Karpas-422 (cell line): Measurements from ENCODE around the gene SGIP1. TPM values are rescaled to one million over a fixed set of nuclear protein-coding genes. Genes with fewer than 3 reads are reported as not detected.

Experiments used
- DNase-seq: peaks from one replicate; pipeline ENCODE4 v3.0.0-alpha.2; 2015
- H2AFZ ChIP-seq: fragments of 200-600 bp; sonication (generic); 2 replicates; pipeline ENCODE4 v1.6.1; 2014; ENCODE audit warnings: antibody characterized with exemption, low read length, mixed read lengths
- H3K27ac ChIP-seq: fragments of 200-600 bp; sonication (generic); 2 replicates; pipeline ENCODE4 v1.5.1; 2014; ENCODE audit warnings: mild to moderate bottlenecking, low read length, moderate library complexity
- H3K27me3 ChIP-seq: fragments of 200-600 bp; sonication (generic); 2 replicates; pipeline ENCODE4 v1.6.1; 2014; ENCODE audit warnings: low read length, mixed read lengths
- H3K36me3 ChIP-seq: fragments of 200-600 bp; sonication (generic); 2 replicates; pipeline ENCODE4 v1.6.1; 2014; ENCODE audit warnings: low read length, mixed read lengths; ENCODE audit not compliant: insufficient read depth
- H3K4me1 ChIP-seq: fragments of 200-600 bp; sonication (generic); 2 replicates; pipeline ENCODE4 v1.6.1; 2014; ENCODE audit warnings: mild to moderate bottlenecking, low read length, mixed read lengths
- H3K4me2 ChIP-seq: fragments of 200-600 bp; sonication (generic); 2 replicates; pipeline ENCODE4 v1.6.1; 2014; ENCODE audit warnings: low read length, low read depth, mild to moderate bottlenecking; ENCODE audit not compliant: poor library complexity, severe bottlenecking
- H3K4me3 ChIP-seq: fragments of 200-600 bp; sonication (generic); 2 replicates; pipeline ENCODE4 v1.5.1; 2014; ENCODE audit warnings: mild to moderate bottlenecking, antibody characterized with exemption, low read length, mixed read lengths
- H3K79me2 ChIP-seq: fragments of 200-600 bp; sonication (generic); 2 replicates; pipeline ENCODE4 v1.6.1; 2014; ENCODE audit warnings: mild to moderate bottlenecking, low read length, mixed read lengths
- H3K9ac ChIP-seq: fragments of 200-600 bp; sonication (generic); 2 replicates; pipeline ENCODE4 v1.6.0; 2014; ENCODE audit warnings: low read length
- H3K9me2 ChIP-seq: fragments of 200-600 bp; sonication (generic), shearing (Covaris generic); replicated peaks from 2 replicates; pipeline ENCODE4 v1.6.0; 2014; ENCODE audit warnings: mild to moderate bottlenecking, low read length, moderate library complexity; ENCODE audit not compliant: insufficient read depth
- H3K9me3 ChIP-seq: fragments of 300-700, 200-600 bp; sonication (generic); 2 replicates; pipeline ENCODE4 v1.6.1; 2014; ENCODE audit warnings: low read length, mixed read lengths
- H4K20me1 ChIP-seq: fragments of 200-600 bp; sonication (generic); 2 replicates; pipeline ENCODE4 v1.6.1; 2014; ENCODE audit warnings: mild to moderate bottlenecking, antibody characterized with exemption, low read length, low read depth; ENCODE audit not compliant: insufficient read depth
- total RNA-seq: library from RNA; depleted of rRNA; stranded (reverse); fragments of >200 nt; shearing (Covaris generic); gene quantifications from 2 replicates; pipeline ENCODE4 v1.2.3, GENCODE V29; 2014; ENCODE audit warnings: low replicate concordance

The SGIP1 gene
- total RNA-seq, 1 experiment from 2014 or later, result not detected

GRCh38 chr1:66552287-66552686 lies 18.3 kb downstream of the SGIP1 start:
- H3K4me2 ChIP-seq, result no peak overlapping the region
- no peaks in the 10 kb centered on the region for H3K4me1 ChIP-seq
- H3K79me2 ChIP-seq, result no peaks in the 10 kb centered on the region
- H3K9me3 ChIP-seq, result no peaks in the 10 kb centered on the region
- H3K27me3 ChIP-seq, result no peaks in the 10 kb centered on the region
- no peaks in the 10 kb centered on the region for H4K20me1 ChIP-seq
- H3K9me2 ChIP-seq, result no peaks in the 10 kb centered on the region
- no peak overlapping the region for H2AFZ ChIP-seq
- no peak for DNase-seq
- no peak overlapping the region for H3K9ac ChIP-seq
- no peak overlapping the region for H3K27ac ChIP-seq
- H3K36me3 ChIP-seq, result no peaks in the 10 kb centered on the region
- no peak overlapping the region for H3K4me3 ChIP-seq

- no peaks in the 10 kb centered on the region for H4K20me1 ChIP-seq
- no peak overlapping the region for H3K4me3 ChIP-seq
- no peaks in the 10 kb centered on the region for H3K9me2 ChIP-seq
- no peaks in the 10 kb centered on the region for H3K4me1 ChIP-seq
- no peaks in the 10 kb centered on the region for H3K79me2 ChIP-seq
- H3K27ac ChIP-seq, result no peak overlapping the region
- no peak for DNase-seq
- H3K27me3 ChIP-seq, result no peaks in the 10 kb centered on the region
- no peak overlapping the region for H2AFZ ChIP-seq
- H3K36me3 ChIP-seq, result no peaks in the 10 kb centered on the region
- no peak overlapping the region for H3K9ac ChIP-seq
- H3K9me3 ChIP-seq, result no peaks in the 10 kb centered on the region
- no peak overlapping the region for H3K4me2 ChIP-seq
These were observed 18.9 kb downstream of the SGIP1 start for GRCh38 chr1:66552829-66553228.

GRCh38 chr1:66553846-66554245 lies 19.9 kb downstream of the SGIP1 start:
- no peak for DNase-seq
- Histone ChIP-seq H3K4me2 (no peak overlapping the region), H2AFZ (no peak overlapping the region), H3K9me3 (no peaks in the 10 kb centered on the region), H3K4me1 (no peaks in the 10 kb centered on the region), H3K9me2 (no peaks in the 10 kb centered on the region), H3K4me3 (no peak overlapping the region), H3K27me3 (no peaks in the 10 kb centered on the region), H3K79me2 (no peaks in the 10 kb centered on the region), H3K9ac (no peak overlapping the region), H3K27ac (no peak overlapping the region), H4K20me1 (no peaks in the 10 kb centered on the region), H3K36me3 (no peaks in the 10 kb centered on the region)

GRCh38 chr1:66556161-66556611 lies 22.2 kb downstream of the SGIP1 start:
- no peak overlapping the region for H3K27ac ChIP-seq
- H3K27me3 ChIP-seq, result no peaks in the 10 kb centered on the region
- no peaks in the 10 kb centered on the region for H4K20me1 ChIP-seq
- H2AFZ ChIP-seq, result no peak overlapping the region
- no peaks in the 10 kb centered on the region for H3K9me3 ChIP-seq
- DNase-seq, result no peak
- H3K4me1 ChIP-seq, result no peaks in the 10 kb centered on the region
- H3K4me2 ChIP-seq, result no peak overlapping the region
- H3K9me2 ChIP-seq, result no peaks in the 10 kb centered on the region
- H3K79me2 ChIP-seq, result no peaks in the 10 kb centered on the region
- no peaks in the 10 kb centered on the region for H3K36me3 ChIP-seq
- H3K4me3 ChIP-seq, result no peak overlapping the region
- no peak overlapping the region for H3K9ac ChIP-seq

GRCh38 chr1:66557157-66557556 lies 23.2 kb downstream of the SGIP1 start:
- Histone ChIP-seq H3K4me2 (no peak overlapping the region), H2AFZ (no peak overlapping the region), H3K79me2 (no peaks in the 10 kb centered on the region), H3K9ac (no peak overlapping the region), H3K4me3 (no peak overlapping the region), H3K27me3 (no peaks in the 10 kb centered on the region), H3K27ac (no peak overlapping the region), H4K20me1 (no peaks in the 10 kb centered on the region), H3K9me3 (no peaks in the 10 kb centered on the region), H3K36me3 (no peaks in the 10 kb centered on the region), H3K4me1 (no peaks in the 10 kb centered on the region), H3K9me2 (no peaks in the 10 kb centered on the region)
- no peak for DNase-seq

GRCh38 chr1:66559517-66559916 lies 25.6 kb downstream of the SGIP1 start:
- H3K27ac ChIP-seq, result no peak overlapping the region
- H3K4me2 ChIP-seq, result no peak overlapping the region
- H3K9me2 ChIP-seq, result no peaks in the 10 kb centered on the region
- no peaks in the 10 kb centered on the region for H3K4me1 ChIP-seq
- no peaks in the 10 kb centered on the region for H4K20me1 ChIP-seq
- H2AFZ ChIP-seq, result no peak overlapping the region
- no peaks in the 10 kb centered on the region for H3K9me3 ChIP-seq
- no peak overlapping the region for H3K9ac ChIP-seq
- H3K4me3 ChIP-seq, result no peak overlapping the region
- H3K36me3 ChIP-seq, result no peaks in the 10 kb centered on the region
- H3K27me3 ChIP-seq, result no peaks in the 10 kb centered on the region
- H3K79me2 ChIP-seq, result no peaks in the 10 kb centered on the region
- DNase-seq, result no peak

GRCh38 chr1:66562561-66562960 lies 28.6 kb downstream of the SGIP1 start:
- Histone ChIP-seq H3K36me3 (no peaks in the 10 kb centered on the region), H3K4me1 (no peaks in the 10 kb centered on the region), H2AFZ (no peak overlapping the region), H3K27ac (no peak overlapping the region), H4K20me1 (no peaks in the 10 kb centered on the region), H3K9ac (no peak overlapping the region), H3K79me2 (no peaks in the 10 kb centered on the region), H3K9me2 (no peaks in the 10 kb centered on the region), H3K4me2 (no peak overlapping the region), H3K9me3 (no peaks in the 10 kb centered on the region), H3K4me3 (no peak overlapping the region), H3K27me3 (no peaks in the 10 kb centered on the region)
- DNase-seq, result no peak

GRCh38 chr1:66563094-66563800 lies 29.3 kb downstream of the SGIP1 start:
- Histone ChIP-seq H3K79me2 (no peaks in the 10 kb centered on the region), H3K4me1 (no peaks in the 10 kb centered on the region), H4K20me1 (no peaks in the 10 kb centered on the region), H3K9me3 (no peaks in the 10 kb centered on the region), H2AFZ (no peak overlapping the region), H3K4me3 (no peak overlapping the region), H3K4me2 (no peak overlapping the region), H3K27ac (no peak overlapping the region), H3K9ac (no peak overlapping the region), H3K36me3 (no peaks in the 10 kb centered on the region), H3K27me3 (no peaks in the 10 kb centered on the region), H3K9me2 (no peaks in the 10 kb centered on the region)
- DNase-seq, result no peak
